Testis (tissue), 3 donors: ENCODE results near the gene MEF2C. TPM values are rescaled to one million over a fixed set of nuclear protein-coding genes. Genes with fewer than 3 reads are reported as not detected.

Experiments
- DNase-seq: peaks from one replicate; pipeline ENCODE4 v3.0.0-alpha.2; 2019
- H3K27ac ChIP-seq, 2 donors: fragments of 200-600 bp; sonication (generic); one replicate each; pipeline ENCODE4 v1.5.1; 2019
- H3K27me3 ChIP-seq: fragments of 200-600 bp; sonication (generic); one replicate; pipeline ENCODE4 v1.5.1; 2019
- H3K36me3 ChIP-seq: fragments of 200-600 bp; sonication (generic); one replicate; pipeline ENCODE4 v1.5.1; 2017; ENCODE audit warnings: low read depth; ENCODE audit errors: missing control alignments
- H3K4me1 ChIP-seq: fragments of 200-600 bp; sonication (generic); one replicate; pipeline ENCODE4 v1.5.1; 2019
- H3K4me3 ChIP-seq, 2 donors: fragments of 200-600 bp; sonication (generic); one replicate each; pipeline ENCODE4 v1.5.1; 2017 to 2019
- H3K9me3 ChIP-seq: fragments of 200-600 bp; sonication (generic); one replicate; pipeline ENCODE4 v1.5.1; 2017
- POLR2A ChIP-seq: fragments of 450-650 bp; IDR thresholded peaks from one replicate; pipeline ENCODE4 v1.6.1; 2017; ENCODE audit warnings: antibody characterized with exemption, mild to moderate bottlenecking, moderate library complexity
- WGBS, 2 donors: methylation state at CpG; one replicate each; pipeline ENCODE4 v1.1.5; 2018; 5-methylcytosine and 5-hydroxymethylcytosine counted together
- intact Hi-C: fragments of 100-400 bp; cut with DNase I; formaldehyde crosslinking; loops from one replicate; pipeline ENCODE4 v1.15.1; 2023; ENCODE audit warnings: low total_unique reads
- polyA plus RNA-seq: library from polyadenylated mRNA; stranded (reverse); fragments of 350-450 nt; fragmentation: Illumina TruSeq; extraction: RNeasy Lipid Tissue Mini Kit (QIAGEN cat#74804); gene quantifications from one replicate; pipeline ENCODE4 v1.2.3, GENCODE V29; 2014; ENCODE audit warnings: low read depth, low replicate concordance; ENCODE audit not compliant: insufficient read depth
- total RNA-seq, 2 donors: library from RNA; depleted of rRNA; stranded (reverse); fragments of >200 nt; gene quantifications; one replicate each; pipeline ENCODE4 v1.2.3, GENCODE V29; 2016
- TF ChIP-seq, protein P1 (sequence below), 3 experiments: fragments of 450-650 bp in 2 of 3; fragments of 200-600 bp in 1 of 3; sonication (generic) in 1 of 3; IDR thresholded peaks; one replicate each; pipeline ENCODE4 v1.5.1; 2016 to 2019; ENCODE audit warnings: antibody characterized with exemption in 3 of 3, mild to moderate bottlenecking in 2 of 3, moderate library complexity in 1 of 3

MEF2C gene
- total and polyA plus RNA-seq, 3 donors from 2014 or later = 18.3 to 53.1 (median 19.9) TPM

DNA sequence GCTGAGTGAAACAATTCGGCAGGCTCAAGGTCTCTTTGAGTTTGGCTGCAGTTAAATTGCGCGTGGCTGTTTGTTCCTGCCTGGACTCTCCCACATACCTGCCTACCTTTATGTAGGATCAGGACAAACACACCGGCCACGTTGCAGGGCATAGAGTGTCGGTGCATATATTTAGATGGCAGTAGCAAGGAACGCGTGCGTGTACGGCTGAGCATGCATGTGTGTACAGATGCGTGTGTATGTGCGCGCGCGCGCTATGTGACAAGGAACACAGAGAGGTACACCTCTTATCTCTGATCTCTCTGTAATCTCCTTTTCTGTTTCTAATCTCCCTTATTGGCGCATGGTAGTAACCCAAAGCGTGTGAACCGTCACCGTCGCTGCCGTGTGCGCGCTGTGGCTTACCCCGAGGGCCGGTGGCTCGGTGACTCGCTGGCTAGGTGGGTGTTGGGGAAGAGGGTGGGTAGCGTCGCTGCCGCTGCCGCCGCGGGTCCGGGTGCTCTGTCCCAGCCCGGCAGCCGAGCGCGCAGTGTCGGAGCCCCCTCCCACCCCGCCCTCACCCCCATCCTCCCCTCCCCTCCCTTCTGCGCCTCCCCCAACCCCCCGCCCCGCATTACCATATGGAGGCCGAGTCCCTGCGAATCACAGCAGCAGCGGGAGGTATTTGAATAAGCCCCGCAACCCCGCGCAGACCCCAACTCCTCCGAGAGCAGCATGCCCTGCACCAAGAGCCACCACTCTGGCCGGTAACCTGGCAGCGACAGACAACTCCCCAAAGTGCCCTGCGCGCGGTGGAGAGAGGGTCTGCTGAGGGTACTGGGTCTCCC lies 204.8 kb downstream of the MEF2C start:
- DNase-seq = no peak
- Histone ChIP-seq H3K36me3 (no peaks in the 10 kb centered on the region), H3K4me1 (no peaks in the 10 kb centered on the region), H3K4me3 (no peak overlapping the region), H3K27me3 (no peaks in the 10 kb centered on the region), H3K27ac (no peak overlapping the region), H3K9me3 (no peaks in the 10 kb centered on the region)
- TF ChIP-seq, protein P1, sequence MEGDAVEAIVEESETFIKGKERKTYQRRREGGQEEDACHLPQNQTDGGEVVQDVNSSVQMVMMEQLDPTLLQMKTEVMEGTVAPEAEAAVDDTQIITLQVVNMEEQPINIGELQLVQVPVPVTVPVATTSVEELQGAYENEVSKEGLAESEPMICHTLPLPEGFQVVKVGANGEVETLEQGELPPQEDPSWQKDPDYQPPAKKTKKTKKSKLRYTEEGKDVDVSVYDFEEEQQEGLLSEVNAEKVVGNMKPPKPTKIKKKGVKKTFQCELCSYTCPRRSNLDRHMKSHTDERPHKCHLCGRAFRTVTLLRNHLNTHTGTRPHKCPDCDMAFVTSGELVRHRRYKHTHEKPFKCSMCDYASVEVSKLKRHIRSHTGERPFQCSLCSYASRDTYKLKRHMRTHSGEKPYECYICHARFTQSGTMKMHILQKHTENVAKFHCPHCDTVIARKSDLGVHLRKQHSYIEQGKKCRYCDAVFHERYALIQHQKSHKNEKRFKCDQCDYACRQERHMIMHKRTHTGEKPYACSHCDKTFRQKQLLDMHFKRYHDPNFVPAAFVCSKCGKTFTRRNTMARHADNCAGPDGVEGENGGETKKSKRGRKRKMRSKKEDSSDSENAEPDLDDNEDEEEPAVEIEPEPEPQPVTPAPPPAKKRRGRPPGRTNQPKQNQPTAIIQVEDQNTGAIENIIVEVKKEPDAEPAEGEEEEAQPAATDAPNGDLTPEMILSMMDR (IDR thresholded peaks at IDR 0.05) = no peak
- no peak for TF ChIP-seq POLR2A
- intact Hi-C loops = no loop called here
- 3 to 4% methylated on average over 12 to 53 of the region's 56 CpGs for WGBS, 2 donors

DNA sequence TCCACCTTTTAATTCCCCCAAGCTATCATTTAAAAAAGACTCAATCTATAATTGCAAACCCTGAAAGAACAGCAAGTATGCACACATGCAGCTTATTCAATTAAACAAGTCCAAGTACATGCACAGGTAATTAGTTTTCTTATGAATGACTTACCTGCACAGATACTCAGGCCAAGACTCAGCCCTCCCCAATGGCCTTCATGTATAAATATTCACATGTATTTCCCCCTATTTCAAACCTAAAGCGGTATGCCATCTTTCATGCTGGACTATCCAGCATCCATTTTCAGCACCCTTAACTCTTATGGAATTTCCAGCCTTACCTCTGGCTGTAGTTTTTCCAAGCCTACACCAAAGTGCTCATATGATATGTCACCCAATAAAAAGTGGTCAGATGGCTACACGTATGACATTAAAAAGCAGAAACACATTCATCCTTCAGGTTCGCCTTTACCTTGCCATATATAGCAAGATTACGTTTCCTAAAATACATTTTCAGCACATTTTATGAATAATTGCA lies 205.5 kb downstream of the MEF2C start:
- WGBS, 2 donors = 11% methylated on average over 4 of the region's 4 CpGs
- TF ChIP-seq, protein P1 (IDR thresholded peaks at IDR 0.05) = no peak
- TF ChIP-seq POLR2A = no peak
- Histone ChIP-seq H3K27me3 (no peaks in the 10 kb centered on the region), H3K9me3 (no peaks in the 10 kb centered on the region), H3K4me3 (no peak overlapping the region), H3K36me3 (no peaks in the 10 kb centered on the region), H3K27ac (no peak overlapping the region), H3K4me1 (no peaks in the 10 kb centered on the region)
- intact Hi-C loops = no loop called here
- no peak for DNase-seq

DNA sequence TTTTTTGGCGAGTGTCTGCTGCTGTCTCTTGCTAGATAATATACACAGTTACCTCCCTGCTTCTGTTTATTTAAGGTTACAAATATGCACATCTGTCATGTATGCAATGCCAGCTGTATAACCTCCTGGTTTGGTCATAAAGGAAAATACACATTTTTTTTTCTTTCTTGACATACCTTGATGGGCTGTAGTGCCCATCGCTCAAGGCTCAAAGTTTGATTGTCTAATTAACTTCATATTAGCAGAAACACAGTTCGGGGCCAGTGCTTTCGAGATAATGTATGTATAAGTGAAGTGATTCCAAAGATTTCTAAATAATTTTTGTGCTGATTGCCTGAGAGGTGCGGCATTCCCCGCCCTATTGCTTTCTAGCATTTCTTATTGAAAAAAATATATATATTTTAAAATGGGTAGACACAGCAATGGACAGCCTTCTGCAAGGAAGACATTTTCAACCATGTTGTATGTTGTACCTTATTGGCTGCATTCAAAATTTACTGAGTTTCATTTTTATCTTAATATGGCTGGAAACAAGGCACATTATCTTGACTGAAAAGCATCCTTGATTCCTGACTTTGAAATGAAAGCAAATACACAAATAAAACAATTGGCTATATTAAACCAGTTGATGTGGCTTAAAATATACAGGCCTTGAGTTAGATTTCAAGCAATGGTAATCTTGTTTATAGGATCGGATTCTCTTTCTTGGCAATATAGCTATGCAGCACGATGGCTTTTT lies 206.2 kb downstream of the MEF2C start:
- no peak for DNase-seq
- Histone ChIP-seq H3K36me3 (no peaks in the 10 kb centered on the region), H3K27ac (no peak overlapping the region), H3K4me1 (no peaks in the 10 kb centered on the region), H3K4me3 (no peak overlapping the region), H3K27me3 (no peaks in the 10 kb centered on the region), H3K9me3 (no peaks in the 10 kb centered on the region)
- TF ChIP-seq, protein P1 (IDR thresholded peaks at IDR 0.05) = no peak
- no peak for TF ChIP-seq POLR2A
- intact Hi-C loops = no loop called here
- WGBS, 2 donors = 23 to 26% methylated on average over 8 of the region's 8 CpGs

DNA sequence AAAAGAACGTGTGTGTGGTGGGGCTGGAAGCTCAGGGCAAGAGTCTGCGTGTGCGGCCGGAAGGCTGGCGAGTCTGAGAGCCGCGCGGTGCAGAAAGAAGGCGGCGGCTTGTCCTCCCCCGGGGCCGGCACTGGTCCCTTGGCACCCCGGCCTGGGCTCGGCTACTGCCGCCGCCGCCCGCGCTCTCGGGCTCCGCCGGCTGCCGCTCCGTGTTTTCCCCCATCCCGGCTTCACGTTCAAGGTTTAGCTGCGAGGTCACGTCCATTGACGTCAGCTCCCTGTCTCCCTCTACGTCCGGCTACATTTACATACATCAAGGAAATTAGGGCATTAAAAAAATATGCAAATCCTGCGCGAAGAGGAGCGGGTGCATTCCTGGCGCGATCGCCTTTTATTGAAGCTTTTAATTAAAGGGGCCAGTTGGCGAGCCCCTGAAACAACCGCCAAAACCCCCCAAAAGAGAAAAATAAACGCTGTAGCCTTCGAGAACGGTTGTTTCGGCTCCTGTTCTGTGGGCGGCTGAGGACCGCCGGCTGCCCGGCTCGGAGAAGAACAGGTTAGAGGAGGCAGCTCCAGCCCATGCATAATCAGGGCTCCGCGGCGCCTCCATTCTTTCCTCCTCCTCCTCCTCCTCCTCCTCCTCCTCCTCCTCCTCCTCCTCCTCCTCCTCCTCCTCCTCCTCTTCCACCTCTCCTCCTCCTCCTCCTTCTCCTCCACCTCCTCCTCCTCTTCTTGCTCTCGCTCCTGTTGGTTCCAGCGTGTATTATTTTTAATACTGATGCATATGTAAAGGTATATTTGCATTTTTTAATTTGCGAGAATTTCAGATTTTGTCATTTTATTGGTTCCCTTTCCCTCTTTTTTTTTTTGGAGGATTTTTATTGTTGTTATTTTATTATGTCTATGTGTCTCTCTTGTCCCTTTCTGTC lies 207.0 kb downstream of the MEF2C start:
- TF ChIP-seq, protein P1 (IDR thresholded peaks at IDR 0.05) = no peak
- no peak for TF ChIP-seq POLR2A
- H3K27ac ChIP-seq = no peak overlapping the region
- H3K4me3 ChIP-seq = peak overlapping the region; percentile 9 to 54
- H3K27me3 ChIP-seq = no peaks in the 10 kb centered on the region
- H3K4me1 ChIP-seq = no peaks in the 10 kb centered on the region
- H3K36me3 ChIP-seq = no peaks in the 10 kb centered on the region
- WGBS, 2 donors = 3 to 4% methylated on average over 54 of the region's 54 CpGs
- no peak for DNase-seq
- intact Hi-C loops = no loop called here
- H3K9me3 ChIP-seq = no peaks in the 10 kb centered on the region
